SU-DHL-6 (cell line): ENCODE measurements around the gene B4GALNT3.

Source experiments
- EZH2phosphoT487 ChIP-seq: fragments of 200-600 bp; sonication (generic), shearing (Covaris generic); conservative IDR thresholded peaks from 2 replicates; pipeline ENCODE4 v1.6.1; 2018; ENCODE audit warnings: mild to moderate bottlenecking, antibody characterized with exemption, low read length, moderate library complexity, mixed read lengths
- TF ChIP-seq, protein P1 (sequence below): fragments of 200-600 bp; sonication (generic); IDR thresholded peaks from one replicate; pipeline ENCODE4 v1.5.1; 2017; ENCODE audit warnings: antibody characterized with exemption, mild to moderate bottlenecking, low read length, moderate library complexity; ENCODE audit not compliant: insufficient read depth, poor library complexity, severe bottlenecking

DNA sequence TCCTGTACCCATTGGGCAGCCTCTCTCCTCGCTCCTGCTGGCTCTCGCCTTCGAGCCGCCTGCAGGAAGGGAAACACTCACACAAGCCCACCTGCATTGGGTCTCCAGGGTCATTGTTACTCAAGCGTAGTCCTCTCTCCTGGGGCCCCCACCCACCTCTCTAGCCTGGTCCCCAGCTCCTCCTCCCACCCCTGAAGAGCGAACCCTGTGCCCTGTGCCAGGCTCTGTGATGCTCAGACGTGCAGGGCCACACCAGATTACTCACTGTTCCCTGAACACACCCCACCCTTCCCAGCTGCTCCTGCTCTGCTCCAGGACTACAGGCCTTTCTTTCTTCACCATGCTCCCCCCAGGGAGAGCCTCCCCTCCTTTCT, 115.4 kb downstream of the B4GALNT3 start:
- TF ChIP-seq, protein P1, sequence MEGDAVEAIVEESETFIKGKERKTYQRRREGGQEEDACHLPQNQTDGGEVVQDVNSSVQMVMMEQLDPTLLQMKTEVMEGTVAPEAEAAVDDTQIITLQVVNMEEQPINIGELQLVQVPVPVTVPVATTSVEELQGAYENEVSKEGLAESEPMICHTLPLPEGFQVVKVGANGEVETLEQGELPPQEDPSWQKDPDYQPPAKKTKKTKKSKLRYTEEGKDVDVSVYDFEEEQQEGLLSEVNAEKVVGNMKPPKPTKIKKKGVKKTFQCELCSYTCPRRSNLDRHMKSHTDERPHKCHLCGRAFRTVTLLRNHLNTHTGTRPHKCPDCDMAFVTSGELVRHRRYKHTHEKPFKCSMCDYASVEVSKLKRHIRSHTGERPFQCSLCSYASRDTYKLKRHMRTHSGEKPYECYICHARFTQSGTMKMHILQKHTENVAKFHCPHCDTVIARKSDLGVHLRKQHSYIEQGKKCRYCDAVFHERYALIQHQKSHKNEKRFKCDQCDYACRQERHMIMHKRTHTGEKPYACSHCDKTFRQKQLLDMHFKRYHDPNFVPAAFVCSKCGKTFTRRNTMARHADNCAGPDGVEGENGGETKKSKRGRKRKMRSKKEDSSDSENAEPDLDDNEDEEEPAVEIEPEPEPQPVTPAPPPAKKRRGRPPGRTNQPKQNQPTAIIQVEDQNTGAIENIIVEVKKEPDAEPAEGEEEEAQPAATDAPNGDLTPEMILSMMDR, result no peak
- TF ChIP-seq EZH2phosphoT487, result no peak
